22Rv1 (cell line): ENCODE results near the gene CST9L.

Experiments used
- ZFX ChIP-seq: fragments of 450-650 bp; IDR thresholded peaks from 2 replicates; pipeline ENCODE4 v1.6.1; 2017; ENCODE audit warnings: antibody characterized with exemption, borderline replicate concordance
- TF ChIP-seq, protein P1 (sequence below): fragments of 450-650 bp; IDR thresholded peaks from 2 replicates; pipeline ENCODE4 v1.5.1; 2017; ENCODE audit warnings: mild to moderate bottlenecking

DNA sequence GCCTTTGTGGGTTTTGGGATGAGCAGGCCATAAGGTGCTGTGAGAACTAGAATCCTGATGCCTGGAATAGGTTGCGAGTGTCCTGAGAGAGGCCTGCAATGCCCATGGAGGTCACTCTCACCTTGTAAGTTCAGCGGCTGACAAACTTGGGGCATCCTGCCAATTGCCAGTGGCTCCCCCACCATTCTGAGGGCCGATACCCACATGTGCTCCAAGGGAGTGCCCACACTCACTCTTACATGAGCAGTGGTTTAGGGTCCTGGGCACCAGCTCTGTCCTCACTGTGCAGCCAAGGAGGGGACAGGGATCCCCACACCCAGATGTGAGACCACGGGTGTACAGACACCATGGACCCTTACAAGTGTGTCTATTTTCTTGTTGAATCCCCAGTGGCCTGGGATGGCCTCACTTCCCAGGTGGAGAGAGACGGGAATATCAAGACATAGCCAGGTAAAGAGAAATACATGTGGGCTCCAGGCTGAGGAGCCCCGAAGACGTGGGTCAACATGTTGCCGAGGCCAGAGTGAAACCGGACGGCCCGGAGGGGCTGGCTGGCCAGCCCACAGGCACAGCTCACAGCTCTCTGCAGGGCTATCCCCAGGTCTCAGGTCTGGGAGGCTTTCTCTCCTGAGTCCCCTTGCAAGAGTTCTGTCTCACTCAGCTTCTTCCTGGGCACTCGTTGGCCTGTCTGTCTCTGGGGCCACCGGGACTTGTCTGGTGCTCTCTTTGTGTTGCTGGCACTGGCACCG is 39.4 kb upstream of the CST9L start:
- TF ChIP-seq, protein P1, sequence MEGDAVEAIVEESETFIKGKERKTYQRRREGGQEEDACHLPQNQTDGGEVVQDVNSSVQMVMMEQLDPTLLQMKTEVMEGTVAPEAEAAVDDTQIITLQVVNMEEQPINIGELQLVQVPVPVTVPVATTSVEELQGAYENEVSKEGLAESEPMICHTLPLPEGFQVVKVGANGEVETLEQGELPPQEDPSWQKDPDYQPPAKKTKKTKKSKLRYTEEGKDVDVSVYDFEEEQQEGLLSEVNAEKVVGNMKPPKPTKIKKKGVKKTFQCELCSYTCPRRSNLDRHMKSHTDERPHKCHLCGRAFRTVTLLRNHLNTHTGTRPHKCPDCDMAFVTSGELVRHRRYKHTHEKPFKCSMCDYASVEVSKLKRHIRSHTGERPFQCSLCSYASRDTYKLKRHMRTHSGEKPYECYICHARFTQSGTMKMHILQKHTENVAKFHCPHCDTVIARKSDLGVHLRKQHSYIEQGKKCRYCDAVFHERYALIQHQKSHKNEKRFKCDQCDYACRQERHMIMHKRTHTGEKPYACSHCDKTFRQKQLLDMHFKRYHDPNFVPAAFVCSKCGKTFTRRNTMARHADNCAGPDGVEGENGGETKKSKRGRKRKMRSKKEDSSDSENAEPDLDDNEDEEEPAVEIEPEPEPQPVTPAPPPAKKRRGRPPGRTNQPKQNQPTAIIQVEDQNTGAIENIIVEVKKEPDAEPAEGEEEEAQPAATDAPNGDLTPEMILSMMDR, result no peak
- no peak for TF ChIP-seq ZFX
